Activated effector memory CD4-positive, alpha-beta T cell treated with Interleukin-2 at 50 U/mL for 16 hours (primary cell): ENCODE data around the gene DERA.
"Not testable (repeated sequence)": the region's sequence is repeated elsewhere in the genome, so short reads cannot be mapped to it uniquely, and the experiment has no call there.

Experiments
- DNase-seq: peaks from one replicate; pipeline ENCODE4 v3.0.0-alpha.2; 2020

DERA gene

GRCh38 chr12:15910468-15910863, 666 bp upstream of the DERA start:
- DNase-seq, result no peak

- DNase-seq, result not testable (repeated sequence)
Measured at GRCh38 chr12:15911931-15912330, 799 bp downstream of the DERA start.

DNA sequence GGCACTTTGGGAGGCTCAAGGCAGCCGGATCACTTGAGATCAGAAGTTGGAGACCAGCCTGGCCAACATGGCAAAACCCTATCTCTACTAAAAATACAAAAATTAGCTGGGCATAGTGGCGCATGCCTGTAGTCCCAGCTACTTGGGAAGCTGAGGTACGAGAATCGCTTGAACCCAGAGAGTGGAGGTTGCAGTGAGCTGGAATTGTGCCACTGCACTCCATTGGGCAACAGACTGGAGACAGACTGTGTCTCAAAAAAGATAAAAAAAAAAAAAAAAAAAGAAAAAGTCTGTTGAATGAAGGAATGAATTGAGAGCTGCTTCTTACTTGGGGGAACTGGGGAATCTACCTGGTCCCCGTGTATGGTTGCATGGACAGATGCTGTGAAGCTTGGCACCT, 3.0 kb downstream of the DERA start:
- DNase-seq, result not testable (repeated sequence)

DNA sequence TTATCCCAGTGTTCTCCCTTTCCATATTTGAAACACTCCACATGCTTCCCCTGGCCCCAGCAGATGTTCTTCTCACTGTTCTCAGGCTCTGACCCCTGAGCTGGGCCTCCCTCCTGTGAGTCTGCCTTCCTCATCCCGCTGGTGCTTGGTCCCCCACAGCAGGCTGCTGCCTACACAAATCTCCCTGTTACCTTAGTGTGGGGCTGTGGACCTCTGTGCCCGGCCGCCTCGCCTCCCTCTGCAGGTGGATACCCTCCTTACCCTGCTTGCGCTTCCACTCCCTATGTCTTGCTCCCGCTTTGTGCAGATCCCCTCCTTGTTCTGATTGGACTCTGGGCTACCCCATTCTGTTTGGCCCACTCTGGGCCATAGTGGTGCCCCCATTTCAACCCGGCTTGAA, 6.9 kb downstream of the DERA start:
- DNase-seq, result no peak

GRCh38 chr12:15919418-15919817, 8.3 kb downstream of the DERA start:
- no peak for DNase-seq

DNA sequence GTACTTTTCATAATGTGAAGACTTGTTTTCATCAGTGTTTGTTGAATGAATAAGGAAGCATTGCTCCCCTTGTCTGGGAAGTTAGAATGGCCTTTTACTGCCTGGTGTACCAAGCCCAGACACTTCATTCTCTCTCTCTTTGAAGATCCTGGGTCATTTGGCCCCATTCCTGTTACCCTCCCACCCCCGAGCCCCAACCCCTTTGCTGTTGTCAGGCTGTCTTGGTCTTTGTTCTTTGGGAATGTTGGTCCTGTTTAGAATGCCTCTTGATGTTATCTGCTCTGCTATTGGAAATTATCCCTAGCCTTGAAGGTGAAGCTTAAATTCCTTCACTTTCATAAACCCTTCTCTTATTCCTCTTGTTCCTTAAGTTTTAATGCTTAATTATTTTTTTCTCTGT, 13.8 kb downstream of the DERA start:
- DNase-seq, result no peak

- DNase-seq, result no peak
Measured at GRCh38 chr12:15928346-15928745, 17.2 kb downstream of the DERA start.

DNA sequence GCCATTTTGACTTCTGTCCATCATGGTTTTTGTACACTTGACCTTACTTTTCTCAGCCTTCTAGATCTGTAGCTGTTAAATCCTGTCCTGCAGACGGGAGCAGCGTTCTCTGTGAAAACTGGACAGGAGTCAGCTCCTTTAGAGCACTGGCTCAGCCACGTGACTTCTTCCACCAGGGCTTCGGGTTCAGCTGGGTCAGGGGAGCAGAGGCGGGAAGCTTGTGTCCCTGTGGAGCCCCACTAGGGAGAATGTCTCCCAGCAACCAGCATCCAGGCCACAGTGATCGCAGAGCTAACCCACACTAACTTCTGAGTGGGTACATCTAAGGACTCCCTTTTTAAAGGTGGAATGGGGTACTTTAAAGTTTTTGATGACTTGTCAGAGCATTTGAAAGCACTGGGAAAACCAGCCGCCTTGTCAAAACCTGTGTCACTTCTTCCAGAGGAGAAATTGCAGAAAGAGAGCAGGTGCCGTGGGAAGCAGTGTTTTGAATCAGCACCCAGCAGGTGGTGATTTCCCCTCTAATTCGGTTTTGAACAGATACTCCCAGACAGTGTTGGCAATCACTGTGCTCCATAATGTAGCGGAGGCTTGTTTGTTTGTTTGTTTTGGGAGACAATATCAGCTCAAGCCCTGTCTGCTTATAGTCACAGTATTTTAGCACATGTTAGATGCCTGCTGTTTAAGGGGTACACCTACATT, 17.9 kb downstream of the DERA start:
- no peak for DNase-seq

DNA sequence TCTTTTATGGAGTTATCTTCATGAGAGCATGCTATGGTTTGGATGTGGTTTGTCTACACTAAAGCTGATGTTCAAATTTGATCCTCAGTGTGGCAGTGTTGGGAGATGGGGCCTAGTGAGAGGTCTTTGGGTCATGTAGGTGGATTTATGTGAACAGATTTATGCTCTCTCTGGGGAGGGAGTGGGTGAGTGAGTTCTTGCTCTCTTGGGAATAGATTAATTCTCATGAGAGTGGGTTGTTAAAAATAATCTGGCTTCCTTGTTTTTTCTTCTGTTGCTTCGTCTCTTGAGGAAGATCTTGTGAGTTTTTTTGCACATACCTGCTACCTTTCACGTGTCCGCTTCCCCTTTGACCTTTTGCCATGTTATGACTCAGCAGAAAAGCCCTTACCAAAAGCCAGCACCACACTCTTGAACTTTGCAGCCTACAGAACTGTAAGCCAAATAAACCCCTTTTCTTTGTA, 20.5 kb downstream of the DERA start:
- DNase-seq, result no peak

DNA sequence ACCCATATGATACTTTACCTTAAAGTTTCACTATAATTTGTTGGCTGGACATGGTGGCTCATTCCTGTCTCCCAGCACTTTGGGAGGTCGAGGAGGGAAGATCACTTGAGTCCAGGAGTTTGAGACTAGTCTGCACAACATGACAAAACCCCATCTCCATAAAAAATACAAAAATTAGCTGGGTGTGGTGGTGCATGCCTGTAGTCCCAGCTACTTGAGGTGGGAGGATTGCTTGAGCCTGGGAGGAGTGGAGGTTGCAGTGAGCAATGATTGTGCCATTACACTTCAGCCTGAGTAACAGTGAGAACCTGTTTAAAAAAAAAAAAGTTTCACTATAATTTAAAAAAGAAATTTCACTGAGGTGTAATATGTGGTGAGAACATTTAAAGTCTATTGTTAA, 21.2 kb downstream of the DERA start:
- DNase-seq, result no peak

- DNase-seq, result no peak
Measured at GRCh38 chr12:15932971-15933370, 21.8 kb downstream of the DERA start.

GRCh38 chr12:15933751-15934150, 22.6 kb downstream of the DERA start:
- DNase-seq, result no peak

- no peak for DNase-seq
Measured at GRCh38 chr12:15936751-15937150, 25.6 kb downstream of the DERA start.

GRCh38 chr12:15937902-15938301, 26.8 kb downstream of the DERA start:
- no peak for DNase-seq

DNA sequence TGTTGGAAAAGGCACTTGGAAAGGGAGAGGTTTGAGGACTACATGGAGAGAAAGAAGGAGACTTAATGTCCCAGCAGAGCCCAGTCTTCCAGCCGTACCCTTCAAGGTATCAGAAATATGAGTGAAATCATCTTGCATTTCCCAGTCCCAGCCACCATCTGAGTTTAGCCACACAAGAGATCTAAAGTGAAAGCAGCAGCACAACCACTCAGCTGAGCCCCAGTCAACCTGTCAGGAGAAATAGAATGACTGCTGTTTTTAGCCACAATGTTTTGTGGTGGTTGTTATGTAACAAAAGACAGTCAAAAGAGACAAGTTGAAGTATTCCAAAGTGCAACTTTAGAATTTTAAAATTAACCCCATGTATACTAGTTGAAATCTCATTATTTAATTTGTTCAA, 28.0 kb downstream of the DERA start:
- no peak for DNase-seq

- no peak for DNase-seq
Measured at GRCh38 chr12:15942475-15942874, 31.3 kb downstream of the DERA start.

DNA sequence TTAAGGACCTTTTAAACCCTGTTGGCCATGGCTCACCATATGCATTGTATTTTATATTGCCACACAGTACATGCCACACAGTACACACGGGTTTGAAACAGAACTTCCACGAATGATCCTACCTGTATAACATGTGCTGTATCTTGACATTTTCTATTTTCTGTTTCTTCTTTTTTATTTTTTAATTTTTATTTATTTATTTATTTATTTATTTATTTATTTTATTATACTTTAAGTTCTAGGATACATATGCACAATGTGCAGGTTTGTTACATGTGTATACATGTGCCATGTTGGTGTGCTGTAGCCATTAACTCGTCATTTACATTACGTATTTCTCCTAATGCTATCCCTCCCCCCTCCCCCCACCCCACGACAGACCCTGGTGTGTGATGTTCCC, 32.4 kb downstream of the DERA start:
- DNase-seq, result not testable (repeated sequence)

- not testable (repeated sequence) for DNase-seq
Measured at GRCh38 chr12:15948461-15948860, 37.3 kb downstream of the DERA start.

DNA sequence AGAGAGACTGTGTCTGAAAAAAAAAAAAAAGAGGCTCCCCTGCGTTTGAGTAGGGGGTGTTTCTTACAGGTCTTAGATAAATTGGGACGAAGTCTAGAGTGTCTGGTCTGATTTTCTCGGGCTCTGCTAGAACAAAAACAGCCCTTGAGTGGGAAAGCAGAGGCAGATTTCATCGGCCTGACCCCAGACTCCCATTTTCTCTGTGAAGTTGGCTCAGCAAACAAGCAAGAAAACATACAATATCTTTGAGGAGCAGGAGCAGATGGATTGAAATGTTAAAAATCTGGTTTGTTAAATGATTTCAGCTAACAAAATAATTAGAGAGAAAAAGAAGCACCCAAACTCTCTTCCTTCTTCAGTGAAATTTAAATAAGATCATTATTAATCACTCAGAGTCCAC, 44.1 kb downstream of the DERA start:
- DNase-seq, result no peak

- no peak for DNase-seq
Measured at GRCh38 chr12:15956010-15956409, 44.9 kb downstream of the DERA start.

- no peak for DNase-seq
Measured at GRCh38 chr12:15956413-15957185, 45.5 kb downstream of the DERA start.

DNA sequence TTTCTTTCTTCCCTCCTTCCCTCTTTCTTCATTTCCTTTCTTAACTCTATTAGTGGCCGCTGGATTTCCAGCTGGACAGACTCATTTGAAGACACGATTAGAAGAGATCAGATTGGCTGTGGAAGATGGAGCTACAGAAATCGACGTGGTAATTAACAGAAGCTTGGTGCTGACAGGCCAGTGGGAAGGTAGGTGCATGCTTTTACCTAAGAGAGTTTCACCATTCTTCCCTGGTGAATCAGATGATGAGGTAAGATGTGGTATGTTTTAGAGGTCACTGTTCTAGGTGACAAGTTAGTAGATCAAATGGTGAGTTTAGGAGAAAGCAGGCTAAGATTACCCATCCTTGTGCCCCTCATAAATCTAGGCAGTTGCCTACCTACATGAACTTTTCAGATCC, 51.6 kb downstream of the DERA start:
- DNase-seq, result no peak

GRCh38 chr12:15963271-15963670, 52.1 kb downstream of the DERA start:
- no peak for DNase-seq

DNA sequence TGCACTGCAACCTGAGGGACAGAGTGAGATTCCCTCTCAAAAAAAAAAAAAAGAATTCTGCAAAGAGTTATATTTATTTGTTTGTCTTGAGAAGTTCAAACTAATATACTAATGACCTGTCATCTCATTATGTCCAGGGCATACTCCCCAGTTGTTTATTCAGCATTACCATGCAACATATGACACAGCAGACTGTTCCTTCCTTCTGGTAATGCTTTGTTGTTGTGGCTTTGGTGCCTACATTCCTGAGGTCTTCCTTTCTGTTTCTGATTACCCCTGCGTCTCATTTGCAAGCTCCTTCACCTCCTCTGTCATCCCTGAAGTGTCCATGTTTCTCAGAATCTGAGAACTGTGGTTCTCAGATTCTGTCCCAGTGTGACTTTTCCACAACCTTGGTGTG, 55.3 kb downstream of the DERA start:
- DNase-seq, result no peak

DNA sequence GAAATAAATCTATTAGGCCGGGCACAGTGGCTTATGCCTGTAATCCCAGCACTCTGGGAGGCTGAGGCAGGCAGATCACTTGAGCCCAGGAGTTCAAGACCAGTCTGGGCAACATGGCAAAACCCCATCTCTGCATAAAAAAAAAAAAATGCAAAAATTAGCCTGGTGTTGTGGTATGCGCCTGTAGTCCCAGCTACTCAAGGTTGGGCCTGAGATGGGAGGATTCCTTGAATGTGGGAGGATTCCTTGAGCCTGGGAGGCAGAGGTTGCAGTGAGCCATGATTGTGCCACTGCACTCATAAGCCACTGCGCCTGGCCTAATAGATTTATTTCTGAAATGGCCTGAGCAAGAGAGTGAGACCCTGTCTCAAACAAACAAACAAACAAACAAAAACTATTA, 55.9 kb downstream of the DERA start:
- not testable (repeated sequence) for DNase-seq
